Neural crest cell (in vitro differentiated cells): ENCODE results near the gene HSD17B12. TPM values are rescaled to one million over a fixed set of nuclear protein-coding genes. Genes with fewer than 3 reads are reported as not detected.
"Not testable (repeated sequence)": the region's sequence is repeated elsewhere in the genome, so short reads cannot be mapped to it uniquely, and the experiment has no call there.

Experiments
- DNase-seq: peaks from one replicate; pipeline ENCODE4 v3.0.0; 2021; ENCODE audit warnings: low read depth, mixed read lengths, low spot score
- H3K27ac Mint-ChIP-seq: one replicate; pipeline ENCODE4 v1.8.0; 2021; ENCODE audit warnings: mild to moderate bottlenecking, mixed read lengths; ENCODE audit not compliant: unreplicated experiment
- H3K27me3 Mint-ChIP-seq: 2 replicates; pipeline ENCODE4 v1.8.0; 2021; ENCODE audit warnings: low read depth, mild to moderate bottlenecking, mixed read lengths
- H3K36me3 Mint-ChIP-seq: 2 replicates; pipeline ENCODE4 v1.8.0; 2021; ENCODE audit warnings: low read depth, mild to moderate bottlenecking, mixed read lengths
- H3K4me1 Mint-ChIP-seq: 2 replicates; pipeline ENCODE4 v1.8.0; 2021; ENCODE audit warnings: mixed read lengths
- H3K4me3 Mint-ChIP-seq: one replicate; pipeline ENCODE4 v1.8.0; 2021; ENCODE audit warnings: mild to moderate bottlenecking, mixed read lengths
- H3K9me3 Mint-ChIP-seq: 2 replicates; pipeline ENCODE4 v1.8.0; 2021; ENCODE audit warnings: mixed read lengths
- CTCF ChIP-seq: fragments of 200-600 bp; sonication (generic); conservative IDR thresholded peaks from 2 replicates; pipeline ENCODE4 v1.5.0; 2021; ENCODE audit warnings: antibody characterized with exemption, mild to moderate bottlenecking
- total RNA-seq: library from RNA; stranded (reverse); gene quantifications from 2 replicates; pipeline ENCODE4 v1.2.1, GENCODE V29; 2021

The HSD17B12 gene
- total RNA-seq, 1 donor from 2014 or later: 116 TPM

- no peak for TF ChIP-seq CTCF
- no peak overlapping the region for H3K4me3 Mint-ChIP-seq
- no peak overlapping the region for H3K27ac Mint-ChIP-seq
- H3K9me3 Mint-ChIP-seq: no peaks in the 10 kb centered on the region
- H3K27me3 Mint-ChIP-seq: no peaks in the 10 kb centered on the region
- peaks cover 5% of the 10 kb centered on the region for H3K4me1 Mint-ChIP-seq
- H3K36me3 Mint-ChIP-seq: peaks cover 35% of the 10 kb centered on the region
- DNase-seq: no peak
These were observed 76.0 kb downstream of the HSD17B12 start for GRCh38 chr11:43756575-43756974.

GRCh38 chr11:43758927-43759326 lies 78.4 kb downstream of the HSD17B12 start:
- Mint-ChIP-seq H3K4me3 (no peak overlapping the region), H3K36me3 (peaks cover 40% of the 10 kb centered on the region), H3K4me1 (peaks cover 5% of the 10 kb centered on the region), H3K27me3 (no peaks in the 10 kb centered on the region), H3K27ac (no peak overlapping the region), H3K9me3 (no peaks in the 10 kb centered on the region)
- TF ChIP-seq CTCF: no peak
- DNase-seq: no peak

- peaks cover 48% of the 10 kb centered on the region for H3K36me3 Mint-ChIP-seq
- TF ChIP-seq CTCF: no peak
These were observed 80.4 kb downstream of the HSD17B12 start for GRCh38 chr11:43760902-43761301.

GRCh38 chr11:43765194-43765593 lies 84.7 kb downstream of the HSD17B12 start:
- Mint-ChIP-seq H3K4me3 (no peak overlapping the region), H3K9me3 (peaks cover 13% of the 10 kb centered on the region), H3K36me3 (peaks cover 52% of the 10 kb centered on the region), H3K27ac (no peak overlapping the region), H3K27me3 (no peaks in the 10 kb centered on the region), H3K4me1 (peaks cover 5% of the 10 kb centered on the region)
- no peak for TF ChIP-seq CTCF
- no peak for DNase-seq

More at GRCh38 chr11:43760902-43761301, 80.4 kb downstream of the HSD17B12 start:
- peaks cover 7% of the 10 kb centered on the region for H3K9me3 Mint-ChIP-seq
- H3K27ac Mint-ChIP-seq: no peak overlapping the region
- H3K27me3 Mint-ChIP-seq: no peaks in the 10 kb centered on the region
- DNase-seq: no peak
- peaks cover 5% of the 10 kb centered on the region for H3K4me1 Mint-ChIP-seq
- no peak overlapping the region for H3K4me3 Mint-ChIP-seq

- not testable (repeated sequence) for H3K27me3 Mint-ChIP-seq, DNase-seq, H3K4me3 Mint-ChIP-seq, H3K27ac Mint-ChIP-seq, H3K4me1 Mint-ChIP-seq
- H3K36me3 Mint-ChIP-seq: peaks cover 46% of the 10 kb centered on the region
- peaks cover 13% of the 10 kb centered on the region for H3K9me3 Mint-ChIP-seq
These were observed 88.1 kb downstream of the HSD17B12 start for GRCh38 chr11:43768654-43769053.

GRCh38 chr11:43770173-43770572 lies 89.6 kb downstream of the HSD17B12 start:
- H3K4me3 Mint-ChIP-seq: no peak overlapping the region
- no peaks in the 10 kb centered on the region for H3K4me1 Mint-ChIP-seq
- no peak for DNase-seq
- peaks cover 46% of the 10 kb centered on the region for H3K36me3 Mint-ChIP-seq
- H3K27ac Mint-ChIP-seq: no peak overlapping the region
- no peaks in the 10 kb centered on the region for H3K27me3 Mint-ChIP-seq
- no peak for TF ChIP-seq CTCF
- H3K9me3 Mint-ChIP-seq: peaks cover 12% of the 10 kb centered on the region
